GM12873 (cell line): ENCODE data around the gene SPSB4.

Experiments used
- TF ChIP-seq, protein P1 (sequence below): IDR thresholded peaks from 2 replicates; pipeline ENCODE4 v1.5.1; 2012; ENCODE audit warnings: low read depth, mild to moderate bottlenecking, moderate library complexity, low read length, control low read depth; ENCODE audit not compliant: insufficient read depth; ENCODE audit errors: missing control alignments

SPSB4 gene

DNA sequence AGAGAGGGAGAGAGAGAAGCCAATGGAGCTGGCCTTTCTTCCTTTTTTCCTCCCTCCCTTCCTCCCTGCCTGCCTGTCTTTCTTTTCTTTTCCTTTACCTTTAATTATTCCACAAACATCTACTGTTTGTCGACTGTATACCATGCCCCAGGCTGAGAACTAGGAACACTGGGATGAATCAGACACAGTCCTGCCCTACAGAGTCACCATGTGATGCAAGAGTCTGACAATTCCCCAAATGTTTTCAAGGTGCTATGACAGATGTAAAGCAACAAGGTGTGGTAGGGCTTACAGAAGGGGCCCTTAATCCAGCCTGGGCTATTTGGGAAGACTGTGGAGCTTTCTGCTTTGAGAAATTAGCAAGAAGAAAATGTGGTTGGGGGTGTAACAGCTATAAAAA is 4.0 kb upstream of the SPSB4 start:
- TF ChIP-seq, protein P1, sequence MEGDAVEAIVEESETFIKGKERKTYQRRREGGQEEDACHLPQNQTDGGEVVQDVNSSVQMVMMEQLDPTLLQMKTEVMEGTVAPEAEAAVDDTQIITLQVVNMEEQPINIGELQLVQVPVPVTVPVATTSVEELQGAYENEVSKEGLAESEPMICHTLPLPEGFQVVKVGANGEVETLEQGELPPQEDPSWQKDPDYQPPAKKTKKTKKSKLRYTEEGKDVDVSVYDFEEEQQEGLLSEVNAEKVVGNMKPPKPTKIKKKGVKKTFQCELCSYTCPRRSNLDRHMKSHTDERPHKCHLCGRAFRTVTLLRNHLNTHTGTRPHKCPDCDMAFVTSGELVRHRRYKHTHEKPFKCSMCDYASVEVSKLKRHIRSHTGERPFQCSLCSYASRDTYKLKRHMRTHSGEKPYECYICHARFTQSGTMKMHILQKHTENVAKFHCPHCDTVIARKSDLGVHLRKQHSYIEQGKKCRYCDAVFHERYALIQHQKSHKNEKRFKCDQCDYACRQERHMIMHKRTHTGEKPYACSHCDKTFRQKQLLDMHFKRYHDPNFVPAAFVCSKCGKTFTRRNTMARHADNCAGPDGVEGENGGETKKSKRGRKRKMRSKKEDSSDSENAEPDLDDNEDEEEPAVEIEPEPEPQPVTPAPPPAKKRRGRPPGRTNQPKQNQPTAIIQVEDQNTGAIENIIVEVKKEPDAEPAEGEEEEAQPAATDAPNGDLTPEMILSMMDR = no peak

DNA sequence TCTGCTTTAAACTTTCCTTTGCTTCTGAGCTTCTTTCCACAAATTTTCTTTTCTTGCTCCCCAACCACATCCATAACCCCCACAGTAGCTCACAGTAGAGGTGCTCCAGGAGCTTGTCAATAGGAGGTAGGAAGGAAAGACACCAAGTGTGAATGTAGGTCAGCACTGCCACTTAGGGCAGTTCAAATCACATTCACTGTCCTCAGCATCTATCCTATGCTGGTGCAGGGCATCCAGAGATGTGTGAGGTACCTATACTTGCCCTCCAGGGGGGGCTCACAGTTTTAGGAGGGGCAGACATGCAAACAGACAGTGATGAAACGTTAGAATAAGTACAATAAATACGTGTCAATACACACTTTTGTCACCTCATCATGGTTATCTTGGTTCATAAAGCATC is 1.5 kb upstream of the SPSB4 start:
- TF ChIP-seq, protein P1 = peak; percentile 27

DNA sequence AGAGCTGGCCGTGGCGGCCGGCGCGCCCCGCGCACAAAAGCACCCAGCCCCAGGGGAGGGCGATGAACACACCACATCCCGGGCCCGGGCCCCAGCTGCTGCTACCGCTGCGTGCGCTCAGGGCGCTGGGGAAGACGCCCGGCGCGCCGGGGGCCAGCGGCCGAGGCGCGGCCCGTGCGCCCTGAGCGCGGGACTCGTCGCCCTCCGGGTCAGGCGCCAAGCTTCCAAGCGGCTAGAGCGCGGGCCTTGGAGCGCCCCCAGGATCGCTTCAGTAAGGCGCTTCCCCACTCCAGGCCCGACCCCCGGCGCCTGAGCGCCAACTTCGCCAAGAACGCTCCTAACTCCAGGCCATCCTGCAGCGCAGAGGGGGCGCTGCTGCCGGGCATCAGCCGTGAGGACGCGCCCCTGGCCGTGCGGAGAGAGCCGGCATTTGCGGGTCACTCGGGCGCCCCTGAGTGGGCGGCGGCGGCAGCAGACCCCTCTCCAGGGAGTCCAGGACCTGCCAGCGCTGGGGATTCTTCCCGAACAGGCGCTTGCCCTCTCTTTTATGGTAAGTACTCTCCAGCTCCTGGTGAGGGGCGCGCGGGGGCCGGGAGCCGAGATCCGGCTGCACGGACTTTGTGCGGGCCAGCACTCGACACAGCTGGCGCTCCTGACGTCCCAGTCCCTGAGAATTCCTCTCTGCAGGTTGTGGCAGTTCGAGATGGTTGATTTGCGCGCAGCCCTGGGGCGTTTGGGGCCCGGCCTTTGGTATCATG is 475 bp downstream of the SPSB4 start:
- TF ChIP-seq, protein P1 = no peak

DNA sequence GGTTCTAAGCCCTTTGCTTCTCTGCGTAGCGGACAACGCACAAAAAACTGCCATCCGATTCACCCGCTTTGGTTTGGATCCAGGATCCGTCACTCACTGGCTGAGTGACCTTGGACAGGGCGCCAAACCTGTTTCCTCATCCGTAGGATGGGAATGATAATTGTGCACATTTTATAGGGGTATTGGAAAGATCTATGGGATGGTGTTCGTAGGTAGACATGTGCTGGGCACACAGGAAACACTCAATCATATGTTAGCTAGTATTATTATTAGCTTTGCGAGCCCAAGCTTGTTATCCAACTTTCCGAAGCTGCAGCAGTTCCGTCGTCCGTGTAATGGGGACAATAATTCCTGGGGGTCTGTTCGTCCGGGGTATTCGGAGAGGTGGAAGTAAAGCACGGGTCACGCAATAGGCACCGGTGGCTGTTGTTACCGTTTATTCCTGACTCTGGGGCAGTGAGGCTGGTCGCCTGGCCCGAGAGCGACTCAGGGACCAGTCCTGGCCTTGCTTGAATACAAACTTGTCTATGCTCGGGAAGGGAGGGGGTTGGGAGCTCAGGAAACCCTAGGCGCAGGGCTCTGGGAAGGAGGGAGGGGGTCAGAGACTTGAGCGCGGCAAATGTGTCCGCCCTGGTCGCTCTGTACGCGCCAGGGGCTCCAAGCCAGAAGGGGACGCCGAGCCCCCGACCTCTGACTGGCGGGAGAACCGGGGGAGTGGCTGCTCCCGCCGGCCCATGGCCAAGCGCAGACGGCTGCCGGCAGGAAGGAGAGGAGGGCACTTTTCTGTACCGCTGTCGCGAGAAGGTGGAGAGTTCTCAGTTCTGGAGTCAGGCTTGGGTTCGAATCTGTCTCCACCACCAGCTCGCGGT is 1.3 kb downstream of the SPSB4 start:
- TF ChIP-seq, protein P1 = no peak

DNA sequence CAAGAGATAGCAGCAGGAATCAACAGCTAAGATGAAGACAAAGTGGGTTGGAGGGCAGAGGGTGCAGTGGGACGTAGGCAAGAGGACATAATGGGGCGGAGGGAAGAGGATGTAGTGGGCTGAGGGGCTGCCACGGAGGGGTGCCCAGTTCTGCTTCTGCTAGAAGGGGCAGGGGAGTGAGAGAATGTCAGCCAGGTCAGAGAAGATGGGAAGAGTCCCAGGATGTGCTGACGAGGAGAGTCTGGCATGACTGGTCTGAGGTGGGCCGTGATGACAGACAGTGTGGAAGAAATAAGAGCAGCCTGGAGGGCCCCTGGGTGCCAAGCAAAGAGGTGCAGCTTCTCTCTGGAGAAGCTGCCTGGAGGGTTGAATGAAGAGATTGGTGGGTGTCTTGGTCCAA is 4.0 kb downstream of the SPSB4 start:
- TF ChIP-seq, protein P1 = no peak

DNA sequence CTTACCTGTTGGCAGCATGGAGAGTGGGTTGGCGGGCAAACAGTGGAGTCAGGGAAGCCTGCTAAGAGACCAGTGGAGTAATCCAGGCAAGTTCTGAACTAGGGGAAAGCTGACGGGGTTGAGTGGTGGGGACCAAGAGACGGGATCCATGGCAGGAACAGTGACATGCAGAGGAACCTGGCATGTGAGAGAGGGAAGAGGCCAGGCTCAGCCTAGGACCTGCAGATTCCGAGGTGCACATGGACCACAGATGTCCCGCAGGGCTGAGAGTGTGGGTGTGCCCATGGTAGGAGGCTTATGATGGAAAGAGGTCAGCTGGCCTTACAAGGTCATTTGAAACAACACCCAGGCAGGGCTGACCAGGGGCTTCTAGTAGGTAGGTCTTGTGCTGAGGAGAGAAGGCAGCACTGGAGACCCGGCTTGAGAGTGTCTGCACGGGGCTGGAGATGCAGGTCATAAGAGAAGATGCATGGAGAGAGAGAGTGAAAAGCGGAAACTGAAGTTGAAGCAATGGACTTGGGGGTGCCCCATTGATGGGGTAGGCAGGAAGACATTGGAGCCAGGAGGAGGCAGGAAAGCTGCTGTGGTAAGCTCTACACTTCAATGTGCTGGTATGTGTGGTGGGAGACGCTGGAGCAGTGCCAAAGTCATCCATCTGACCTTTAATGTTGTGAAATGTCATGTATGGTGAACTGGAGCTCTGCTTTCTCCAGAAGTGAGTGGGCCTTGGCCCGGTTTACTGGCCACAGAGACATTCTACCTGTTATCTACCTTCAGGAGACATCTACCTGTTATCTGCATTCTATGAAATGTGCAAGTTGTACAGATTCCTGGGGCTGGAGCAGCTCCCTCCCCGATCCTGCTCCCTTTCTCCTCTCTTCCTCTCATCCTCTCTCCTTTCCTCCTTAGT is 4.6 kb downstream of the SPSB4 start:
- TF ChIP-seq, protein P1 = no peak
